DMS79 treated with DMSO at 0.1 percent for 48 hours (cell line): Measurements from ENCODE around the gene OTOR.

Experiments
- DNase-seq: peaks from one replicate; lab custom pipeline; 2025; lab: John Stamatoyannopoulos, UW

The OTOR gene

GRCh38 chr20:16749573-16749972, 1.4 kb downstream of the OTOR start:
- DNase-seq = no peak

DNA sequence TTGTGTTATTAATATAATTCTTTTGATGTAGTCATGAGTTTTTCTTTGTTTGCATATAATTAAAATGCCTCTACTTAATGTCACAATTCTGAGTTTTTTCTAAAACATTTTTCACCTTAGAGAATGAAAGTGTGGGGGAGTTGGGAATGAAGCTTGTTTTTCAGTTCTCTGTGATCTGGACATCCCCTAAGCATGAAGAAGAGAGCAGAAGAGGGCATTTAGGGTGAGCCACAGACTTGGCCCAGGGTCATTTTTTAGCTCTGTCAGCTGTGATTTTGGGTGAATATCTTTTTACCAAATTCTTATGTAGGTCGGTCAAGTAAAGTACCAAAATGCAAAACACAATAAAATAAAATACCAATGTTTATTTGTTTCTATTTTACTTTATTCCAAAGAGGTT, 3.9 kb downstream of the OTOR start:
- DNase-seq = no peak

DNA sequence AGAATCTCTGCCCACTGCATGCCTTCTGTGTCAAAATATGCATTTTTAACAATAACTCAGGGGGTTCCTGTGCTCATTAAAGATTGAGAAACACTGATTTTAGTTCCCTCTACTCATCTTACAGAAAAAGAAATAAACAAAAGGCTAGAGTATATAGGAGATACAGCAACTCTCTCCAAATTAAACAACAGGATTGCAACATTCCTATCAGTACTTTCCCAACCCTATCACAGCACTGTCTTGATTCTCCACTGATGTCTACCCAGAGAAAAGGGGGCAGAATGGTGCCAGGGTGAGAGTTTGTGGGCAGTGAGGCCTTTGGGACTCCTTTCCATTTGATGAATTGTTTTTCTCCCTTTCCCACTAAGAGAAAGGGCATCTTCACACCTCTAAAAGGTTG, 4.7 kb downstream of the OTOR start:
- no peak for DNase-seq

- no peak for DNase-seq
Measured at GRCh38 chr20:16758454-16759180, 10.5 kb downstream of the OTOR start.

- no peak for DNase-seq
Measured at GRCh38 chr20:16759181-16759563, 11.0 kb downstream of the OTOR start.

- DNase-seq = no peak
Measured at GRCh38 chr20:16760431-16761304, 12.5 kb downstream of the OTOR start.

DNA sequence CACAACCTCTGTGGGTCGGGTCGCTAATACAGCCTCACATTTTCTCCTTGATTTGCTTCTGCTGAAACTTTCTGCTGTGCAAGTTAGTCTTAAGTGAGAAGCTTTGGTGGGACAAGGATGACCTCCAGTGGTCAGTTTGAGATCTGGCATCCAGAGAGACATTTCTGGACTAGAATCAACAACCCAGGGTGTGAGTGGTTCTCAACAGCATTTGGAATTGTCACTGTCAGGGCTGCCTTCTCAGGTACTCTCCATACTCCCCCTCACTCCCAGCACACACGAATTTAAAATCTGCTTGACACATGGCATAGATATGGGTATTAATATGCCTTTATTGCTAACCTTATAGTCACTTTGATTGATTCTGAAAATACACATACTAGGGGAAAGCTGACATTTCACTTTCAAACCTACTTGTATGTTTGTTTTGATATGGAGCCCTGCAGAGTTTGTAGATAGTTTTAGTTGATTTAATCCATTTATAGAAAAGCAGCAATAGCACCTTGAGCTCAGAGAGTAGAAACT, 13.2 kb downstream of the OTOR start:
- peak; percentile 22 for DNase-seq

DNA sequence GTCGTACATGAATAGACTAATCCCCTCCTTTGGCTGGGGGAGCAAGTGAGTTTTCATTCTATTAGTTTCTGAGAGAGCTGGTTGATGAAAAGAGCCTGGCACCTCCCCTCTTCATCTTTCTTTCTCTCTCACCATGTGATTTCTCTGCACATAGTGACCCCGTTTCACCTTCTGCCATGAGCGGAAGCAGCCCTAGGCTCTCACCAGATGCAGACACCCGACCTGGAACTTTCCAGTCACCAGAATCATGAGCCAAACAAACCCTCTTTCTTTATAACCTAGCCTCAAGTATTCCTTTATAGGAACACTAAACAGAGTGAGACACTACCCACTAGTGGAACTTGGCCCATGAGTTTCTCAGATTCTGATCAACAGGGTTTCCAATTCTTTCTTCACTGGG, 16.4 kb downstream of the OTOR start:
- DNase-seq = no peak

DNA sequence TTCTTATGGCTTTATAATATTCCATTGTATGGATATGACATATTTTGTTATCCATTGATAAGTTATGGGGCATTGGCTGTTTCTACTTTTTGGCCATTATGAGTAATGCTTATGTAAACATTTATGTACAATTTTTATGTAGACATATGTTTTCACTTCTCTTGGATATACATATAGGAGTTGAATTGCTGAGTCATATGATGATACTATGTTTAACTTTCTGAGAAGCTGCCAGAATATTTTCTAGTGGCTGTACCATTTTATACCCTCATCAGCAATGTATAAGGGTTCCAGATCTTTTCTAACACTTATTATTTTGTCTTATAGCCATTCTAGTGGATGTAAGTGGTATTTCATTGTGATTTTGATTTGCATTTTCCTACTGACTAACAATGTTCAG, 23.1 kb downstream of the OTOR start:
- no peak for DNase-seq

- no peak for DNase-seq
Measured at GRCh38 chr20:16775961-16776360, 27.8 kb downstream of the OTOR start.

- no peak for DNase-seq
Measured at GRCh38 chr20:16777126-16777525, 29.0 kb downstream of the OTOR start.

DNA sequence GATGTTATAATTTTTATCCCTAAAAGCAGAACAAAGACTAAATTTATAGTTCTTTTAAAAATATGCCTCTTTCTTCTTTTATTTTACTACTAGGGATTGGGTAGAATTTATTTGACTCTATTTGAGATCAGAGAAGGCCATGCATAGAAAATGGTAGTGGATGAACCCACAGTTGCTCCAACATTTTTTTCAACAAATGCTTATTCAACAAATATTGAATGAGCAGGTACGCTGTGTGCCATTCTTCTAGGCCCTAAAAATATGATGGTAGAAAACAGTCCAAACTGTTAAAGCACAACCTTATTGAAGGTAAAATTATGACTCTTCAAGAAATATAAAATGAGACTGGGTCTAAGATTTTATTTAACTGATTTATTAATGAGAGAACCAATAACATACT, 30.0 kb downstream of the OTOR start:
- no peak for DNase-seq

GRCh38 chr20:16781496-16781895, 33.3 kb downstream of the OTOR start:
- no peak for DNase-seq

GRCh38 chr20:16785226-16785625, 37.1 kb downstream of the OTOR start:
- no peak for DNase-seq
